HG03280 (cell line): ENCODE results near the gene MED13.
"Not testable (repeated sequence)": the region's sequence is repeated elsewhere in the genome, so short reads cannot be mapped to it uniquely, and the experiment has no call there.

ENCODE experiments used
- ATAC-seq: cut with Tn5 transposase; IDR thresholded peaks from one replicate; pipeline ENCODE4 v1.9.1; 2021; ENCODE audit warnings: mild to moderate bottlenecking, moderate library complexity; ENCODE audit not compliant: unreplicated experiment

MED13 gene

GRCh38 chr17:62089334-62089733 is 24.3 kb upstream of the MED13 start:
- ATAC-seq = no peak

- ATAC-seq = no peak
These were observed 21.7 kb upstream of the MED13 start for GRCh38 chr17:62086737-62087136.

- ATAC-seq = no peak
These were observed 20.7 kb upstream of the MED13 start for GRCh38 chr17:62085511-62086408.

GRCh38 chr17:62084585-62084984 is 19.5 kb upstream of the MED13 start:
- no peak for ATAC-seq

GRCh38 chr17:62083651-62084050 is 18.6 kb upstream of the MED13 start:
- ATAC-seq = no peak

GRCh38 chr17:62080647-62081046 is 15.6 kb upstream of the MED13 start:
- ATAC-seq = no peak

GRCh38 chr17:62078009-62078408 is 12.9 kb upstream of the MED13 start:
- no peak for ATAC-seq

GRCh38 chr17:62076864-62077788 is 12.0 kb upstream of the MED13 start:
- no peak for ATAC-seq

GRCh38 chr17:62075308-62075815 is 10.3 kb upstream of the MED13 start:
- no peak for ATAC-seq

- ATAC-seq = no peak
These were observed 8.9 kb upstream of the MED13 start for GRCh38 chr17:62073993-62074392.

GRCh38 chr17:62072855-62073254 is 7.8 kb upstream of the MED13 start:
- not testable (repeated sequence) for ATAC-seq

- no peak for ATAC-seq
These were observed 5.8 kb upstream of the MED13 start for GRCh38 chr17:62070900-62071299.

- ATAC-seq = no peak
These were observed 2.4 kb upstream of the MED13 start for GRCh38 chr17:62067165-62068145.

GRCh38 chr17:62065611-62066468 is 762 bp upstream of the MED13 start:
- peak; percentile 95 for ATAC-seq

GRCh38 chr17:62064029-62064790 is 868 bp downstream of the MED13 start:
- ATAC-seq = no peak

- ATAC-seq = no peak
These were observed 2.1 kb downstream of the MED13 start for GRCh38 chr17:62062944-62063343.

- ATAC-seq = no peak
These were observed 2.8 kb downstream of the MED13 start for GRCh38 chr17:62062302-62062701.

- no peak for ATAC-seq
These were observed 5.7 kb downstream of the MED13 start for GRCh38 chr17:62059414-62059813.

- ATAC-seq = no peak
These were observed 6.5 kb downstream of the MED13 start for GRCh38 chr17:62058611-62059010.
